Measurements from ENCODE around the gene COPS9.

DNA sequence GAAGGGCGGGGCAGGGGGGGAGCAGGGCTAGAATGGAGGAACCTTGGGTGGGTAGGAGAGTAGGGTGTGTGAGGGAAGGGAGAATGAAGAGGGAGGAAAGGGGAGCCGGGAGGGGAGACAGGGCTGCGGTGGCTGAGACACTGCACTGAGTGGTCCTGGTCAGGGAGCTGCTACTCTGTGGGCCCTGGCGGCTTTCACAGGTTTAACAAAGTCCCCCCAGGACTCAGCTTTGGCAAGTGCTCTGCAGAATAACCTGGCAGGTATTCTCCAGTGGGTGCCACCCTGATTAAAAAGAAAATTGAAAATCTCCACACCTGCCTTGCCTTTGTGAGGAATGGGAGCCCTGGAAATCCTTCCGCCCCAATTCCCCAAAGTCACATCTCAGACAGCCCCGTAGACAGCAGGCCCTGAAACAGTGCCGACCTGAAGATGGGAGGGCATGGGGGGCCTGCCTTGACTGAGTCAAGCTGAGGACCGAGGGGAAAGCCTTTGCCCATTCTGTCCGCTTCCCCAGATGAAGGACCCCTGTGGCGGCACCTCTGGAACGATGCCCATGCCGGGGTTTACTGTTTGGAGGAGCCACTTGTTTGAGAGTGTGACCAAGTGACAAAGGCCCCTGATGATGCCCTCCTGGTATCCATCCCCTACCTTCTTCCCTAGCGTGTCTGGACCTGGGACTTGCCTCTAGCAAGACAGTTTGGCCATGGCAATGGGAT is 47.9 kb upstream of the COPS9 start:
- TF ChIP-seq, protein P1, sequence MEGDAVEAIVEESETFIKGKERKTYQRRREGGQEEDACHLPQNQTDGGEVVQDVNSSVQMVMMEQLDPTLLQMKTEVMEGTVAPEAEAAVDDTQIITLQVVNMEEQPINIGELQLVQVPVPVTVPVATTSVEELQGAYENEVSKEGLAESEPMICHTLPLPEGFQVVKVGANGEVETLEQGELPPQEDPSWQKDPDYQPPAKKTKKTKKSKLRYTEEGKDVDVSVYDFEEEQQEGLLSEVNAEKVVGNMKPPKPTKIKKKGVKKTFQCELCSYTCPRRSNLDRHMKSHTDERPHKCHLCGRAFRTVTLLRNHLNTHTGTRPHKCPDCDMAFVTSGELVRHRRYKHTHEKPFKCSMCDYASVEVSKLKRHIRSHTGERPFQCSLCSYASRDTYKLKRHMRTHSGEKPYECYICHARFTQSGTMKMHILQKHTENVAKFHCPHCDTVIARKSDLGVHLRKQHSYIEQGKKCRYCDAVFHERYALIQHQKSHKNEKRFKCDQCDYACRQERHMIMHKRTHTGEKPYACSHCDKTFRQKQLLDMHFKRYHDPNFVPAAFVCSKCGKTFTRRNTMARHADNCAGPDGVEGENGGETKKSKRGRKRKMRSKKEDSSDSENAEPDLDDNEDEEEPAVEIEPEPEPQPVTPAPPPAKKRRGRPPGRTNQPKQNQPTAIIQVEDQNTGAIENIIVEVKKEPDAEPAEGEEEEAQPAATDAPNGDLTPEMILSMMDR (IDR thresholded peaks at IDR 0.05; ENCODE audit: low read depth, low read length): no peak
- TF ChIP-seq POLR2A (IDR thresholded peaks at IDR 0.05; ENCODE audit: extremely low read depth, insufficient read length): no peak

Measured in NB4 (cell line).